Small intestine (tissue), 16 donors: ENCODE data around the gene RASL11B. TPM values are rescaled to one million over a fixed set of nuclear protein-coding genes. Genes with fewer than 3 reads are reported as not detected.

Source experiments
- DNase-seq, 2 donors: peaks; one replicate each; pipeline versions ENCODE4 v3.0.0 to v3.0.0-alpha.2; 2013
- FAIRE-seq: peaks from 2 replicates; lab custom pipeline; 2012; peaks lifted over from hg19 to GRCh38; lab: Jason Lieb, UNC
- H3K27ac ChIP-seq, 3 donors: one replicate each; pipeline ENCODE4 v1.5.1; 2013; ENCODE audit warnings: low read length in 2 of 3, mild to moderate bottlenecking in 2 of 3, control low read depth in 1 of 3, inconsistent platforms in 1 of 3, low read depth in 1 of 3, moderate library complexity in 1 of 3
- H3K27me3 ChIP-seq, 3 donors: one replicate each; pipeline ENCODE4 v1.6.1; 2013; ENCODE audit warnings: low read length in 3 of 3, inconsistent platforms in 1 of 3; ENCODE audit not compliant: control insufficient read depth in 3 of 3, insufficient read depth in 3 of 3
- H3K36me3 ChIP-seq, 3 donors: one replicate each; pipeline ENCODE4 v1.6.1; 2013; ENCODE audit warnings: low read length in 3 of 3, inconsistent platforms in 1 of 3, low read depth in 1 of 3, mild to moderate bottlenecking in 1 of 3, moderate library complexity in 1 of 3; ENCODE audit not compliant: control insufficient read depth in 3 of 3, insufficient read depth in 2 of 3
- H3K4me1 ChIP-seq, 3 donors: one replicate each; pipeline ENCODE4 v1.6.1; 2013; ENCODE audit warnings: low read length in 2 of 3, inconsistent platforms in 1 of 3, low read depth in 1 of 3, mild to moderate bottlenecking in 1 of 3, moderate library complexity in 1 of 3; ENCODE audit not compliant: control insufficient read depth in 3 of 3, insufficient read depth in 2 of 3
- H3K4me3 ChIP-seq, 3 donors: one replicate each; pipeline ENCODE4 v1.5.1; 2013; ENCODE audit warnings: low read length in 3 of 3, control low read depth in 1 of 3, inconsistent platforms in 1 of 3, low read depth in 1 of 3, mild to moderate bottlenecking in 1 of 3, moderate library complexity in 1 of 3
- H3K9me3 ChIP-seq, 2 donors: one replicate each; pipeline ENCODE4 v1.6.1; 2013; ENCODE audit warnings: low read depth in 1 of 2, low read length in 1 of 2; ENCODE audit not compliant: control insufficient read depth in 2 of 2, insufficient read depth in 1 of 2
- whole genome bisulfite sequencing, 3 donors: extraction: QIAGEN DNeasy Blood & Tissue Kit; methylation state at CpG; one replicate each; pipeline ENCODE4 v1.1.7; 2013; 5-methylcytosine and 5-hydroxymethylcytosine counted together
- long read RNA-seq, 10 donors: transcript quantifications; one replicate each; lab custom pipeline, GENCODE V29; 2026
- polyA plus RNA-seq, 4 donors: library from polyadenylated mRNA; stranded (reverse) in 3 of 4; unstranded in 1 of 4; fragments of 200-250 nt in 3 of 4; fragments of 120-200 nt in 1 of 4; gene quantifications; one replicate each; pipeline versions ENCODE4 v1.2.1 to v1.2.3, GENCODE V29; 2013
- donor health status: healthy with polysubstance abuse.
- donor health status: control.
- donor health status: control.
- donor health status: Bipolar disorder and iron deficiency.
- donor health status: healthy.

The RASL11B gene, protein sequence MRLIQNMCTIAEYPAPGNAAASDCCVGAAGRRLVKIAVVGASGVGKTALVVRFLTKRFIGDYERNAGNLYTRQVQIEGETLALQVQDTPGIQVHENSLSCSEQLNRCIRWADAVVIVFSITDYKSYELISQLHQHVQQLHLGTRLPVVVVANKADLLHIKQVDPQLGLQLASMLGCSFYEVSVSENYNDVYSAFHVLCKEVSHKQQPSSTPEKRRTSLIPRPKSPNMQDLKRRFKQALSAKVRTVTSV
- polyA plus RNA-seq, result 1 to 10 TPM in 1 of 4 donors, under 1 TPM in 1, not detected in 2; 0.60 to 1.4 TPM
- long read RNA-seq, donor 1, partial matches to known transcripts, result 0 of 2 reads
- long read RNA-seq, donor 1, other reads (novel, unspliced or antisense), result 0 of 2 reads
- long read RNA-seq, donor 2, result 0 reads
- long read RNA-seq, donor 3, partial matches to known transcripts, result 0 of 1 reads
- long read RNA-seq, donor 3, other reads (novel, unspliced or antisense), result 0 of 1 reads
- long read RNA-seq, donor 4, result 0 reads
- long read RNA-seq, donor 5, result 0 reads
- long read RNA-seq, donor 6, partial matches to known transcripts, result 0 of 1 reads
- long read RNA-seq, donor 6, other reads (novel, unspliced or antisense), result 0 of 1 reads
- long read RNA-seq, donor 7, result 0 reads
- long read RNA-seq, donor 8, partial matches to known transcripts, result 0 of 1 reads
- long read RNA-seq, donor 8, other reads (novel, unspliced or antisense), result 0 of 1 reads
- long read RNA-seq, donor 9, result 0 reads
- long read RNA-seq, donor 10, transcript RASL11B-201 (4 exons, 1,995 nt), result major isoform, 6 of 6 reads
- long read RNA-seq, donor 10, partial matches to known transcripts, result 0 of 6 reads
- long read RNA-seq, donor 10, other reads (novel, unspliced or antisense), result 0 of 6 reads

DNA sequence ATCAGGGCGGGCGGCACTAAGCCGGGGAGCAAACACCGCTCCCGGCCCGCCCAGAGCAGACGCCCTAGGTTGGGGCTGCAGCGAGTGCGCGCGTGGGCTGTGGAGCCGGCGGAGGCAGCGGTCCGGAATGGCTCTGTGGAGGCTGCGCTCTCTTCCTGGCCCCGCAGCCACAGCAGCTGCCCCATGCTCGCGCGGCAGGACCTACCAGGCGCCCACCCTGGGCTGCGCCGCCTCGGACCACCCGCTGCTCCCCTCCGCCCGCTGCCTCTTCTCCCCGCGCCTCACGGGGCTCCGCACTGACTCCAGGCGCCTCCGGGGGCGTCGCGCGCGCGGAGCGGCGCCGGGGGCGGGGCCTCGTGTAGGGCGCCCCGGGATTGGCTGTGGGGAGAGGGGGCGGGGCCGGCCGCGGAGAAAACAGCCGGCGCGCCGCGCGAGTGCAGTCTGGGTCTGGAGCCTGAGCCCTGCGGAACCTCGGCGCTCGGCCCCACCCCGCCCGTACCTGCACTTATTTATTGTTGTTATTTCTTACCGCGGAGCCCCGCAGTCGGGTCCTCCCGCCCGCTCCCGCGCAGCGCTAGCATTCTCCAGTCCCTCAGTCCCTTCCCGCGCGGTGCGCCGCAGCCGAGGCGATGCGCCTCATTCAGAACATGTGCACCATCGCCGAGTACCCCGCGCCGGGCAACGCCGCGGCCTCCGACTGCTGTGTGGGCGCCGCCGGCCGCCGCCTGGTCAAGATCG lies at the start of gene RASL11B:
RASL11B (plus strand) TSS at position 439 of the 738 bp plus-strand sequence; CDS start at position 630, 191 bp downstream.
- H3K36me3 ChIP-seq, result peaks cover 0 to 3% (median 0%) of the 10 kb centered on the region in 3 donors
- DNase-seq, result peak; percentile 74 to 93
- 0 to 1% (median 1%) methylated on average over 80 to 94 of the region's 94 CpGs for WGBS, 3 donors
- no peak for FAIRE-seq
- peak within 1 kb of the TSS in 1 of 3 donors; percentile 21 for H3K27ac ChIP-seq
- H3K4me1 ChIP-seq, result peaks cover 2 to 16% (median 4%) of the 10 kb centered on the region in 3 donors
- peaks cover 0 to 14% (median 7%) of the 10 kb centered on the region in 3 donors for H3K27me3 ChIP-seq
- peak within 1 kb of the TSS; percentile 32 to 56 (median 45) for H3K4me3 ChIP-seq
- peaks cover 0 to 9% of the 10 kb centered on the region in 2 donors for H3K9me3 ChIP-seq

DNA sequence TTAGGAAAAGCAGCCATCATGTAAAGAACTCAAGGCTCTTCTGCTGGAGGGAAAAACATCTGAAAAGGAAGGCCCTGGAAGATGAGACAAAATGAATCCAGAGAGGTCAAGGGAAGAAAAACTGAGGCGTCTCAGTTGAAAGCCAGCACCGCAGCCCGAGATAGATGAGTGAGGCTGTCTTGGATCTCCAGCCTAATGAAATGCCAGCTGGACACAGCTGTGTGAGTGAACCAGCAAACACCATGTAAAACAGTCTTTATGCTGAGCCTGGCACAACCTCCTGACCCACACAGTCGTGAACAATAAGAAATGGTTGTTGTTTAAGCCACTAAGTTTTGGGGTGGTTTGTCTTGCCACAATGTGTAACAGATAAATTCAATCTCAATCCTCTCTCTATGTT lies 48.6 kb upstream of the RASL11B start:
- no peaks in the 10 kb centered on the region for H3K36me3 ChIP-seq
- no peaks in the 10 kb centered on the region for H3K4me1 ChIP-seq
- H3K9me3 ChIP-seq, result no peaks in the 10 kb centered on the region
- DNase-seq, result no peak
- 65 to 94% (median 85%) methylated on average over 4 of the region's 4 CpGs for WGBS, 3 donors
- no peak overlapping the region for H3K27ac ChIP-seq
- no peaks in the 10 kb centered on the region for H3K27me3 ChIP-seq
- FAIRE-seq, result no peak
- H3K4me3 ChIP-seq, result no peak overlapping the region

DNA sequence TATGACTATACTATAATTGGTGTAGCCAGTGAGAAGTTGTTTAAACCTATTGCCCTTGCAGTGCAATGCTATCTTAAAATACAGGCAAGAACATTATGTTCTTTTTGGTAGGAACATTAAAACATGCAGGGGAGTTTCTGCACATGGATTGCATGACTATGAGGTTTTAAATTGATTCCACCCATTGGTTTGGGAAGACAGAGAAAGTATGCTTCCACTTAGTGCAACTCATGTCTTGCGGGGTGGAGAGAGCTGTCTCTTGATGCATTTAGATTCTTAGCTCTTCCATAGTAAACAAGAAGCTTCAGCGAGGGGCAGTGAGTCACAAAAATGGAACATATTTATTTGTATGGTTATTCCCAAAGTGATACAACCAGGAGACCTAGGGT lies 39.5 kb upstream of the RASL11B start:
- H3K9me3 ChIP-seq, result no peaks in the 10 kb centered on the region
- no peak for FAIRE-seq
- no peaks in the 10 kb centered on the region for H3K27me3 ChIP-seq
- H3K4me1 ChIP-seq, result no peaks in the 10 kb centered on the region
- no peak for DNase-seq
- H3K4me3 ChIP-seq, result no peak overlapping the region
- H3K27ac ChIP-seq, result peak overlapping the region in 1 of 3 donors; percentile 56
- no peaks in the 10 kb centered on the region for H3K36me3 ChIP-seq
- 46 to 96% (median 90%) methylated on average over 2 of the region's 2 CpGs for WGBS, 3 donors

- Histone ChIP-seq H3K27me3 (no peaks in the 10 kb centered on the region), H3K4me3 (no peak overlapping the region), H3K9me3 (no peaks in the 10 kb centered on the region), H3K4me1 (no peaks in the 10 kb centered on the region), H3K36me3 (no peaks in the 10 kb centered on the region), H3K27ac (peak overlapping the region in 1 of 3 donors; percentile 63)
- no peak for FAIRE-seq
- 73 to 78% (median 75%) methylated on average over 5 of the region's 5 CpGs for WGBS, 3 donors
- no peak for DNase-seq
Measured at GRCh38 chr4:52822972-52823701, 39.0 kb upstream of the RASL11B start.

GRCh38 chr4:52823702-52824092 lies 38.4 kb upstream of the RASL11B start:
- DNase-seq (no peak), FAIRE-seq (no peak)
- no peaks in the 10 kb centered on the region for H3K36me3 ChIP-seq
- 54 to 73% (median 71%) methylated on average over 1 of the region's 1 CpG for WGBS, 3 donors
- H3K4me3 ChIP-seq, result no peak overlapping the region
- H3K27me3 ChIP-seq, result no peaks in the 10 kb centered on the region
- peak overlapping the region in 1 of 3 donors; percentile 63 for H3K27ac ChIP-seq
- no peaks in the 10 kb centered on the region for H3K9me3 ChIP-seq
- no peaks in the 10 kb centered on the region for H3K4me1 ChIP-seq

- no peak for FAIRE-seq
- WGBS, 3 donors, result 93 to 97% (median 94%) methylated on average over 6 of the region's 6 CpGs
- no peaks in the 10 kb centered on the region for H3K27me3 ChIP-seq
Measured at GRCh38 chr4:52824270-52824602, 37.9 kb upstream of the RASL11B start.

GRCh38 chr4:52824603-52825459 lies 37.3 kb upstream of the RASL11B start:
- Histone ChIP-seq H3K27me3 (no peaks in the 10 kb centered on the region), H3K9me3 (no peaks in the 10 kb centered on the region), H3K36me3 (no peaks in the 10 kb centered on the region), H3K4me1 (no peaks in the 10 kb centered on the region), H3K27ac (no peak overlapping the region), H3K4me3 (no peak overlapping the region)
- DNase-seq (peak in 1 of 2 donors; percentile 14), FAIRE-seq (no peak)
- WGBS, 3 donors, result 62 to 72% (median 64%) methylated on average over 12 of the region's 12 CpGs

More at GRCh38 chr4:52824270-52824602, 37.9 kb upstream of the RASL11B start:
- no peak for DNase-seq
- Histone ChIP-seq H3K4me1 (no peaks in the 10 kb centered on the region), H3K4me3 (no peak overlapping the region), H3K36me3 (no peaks in the 10 kb centered on the region), H3K9me3 (no peaks in the 10 kb centered on the region), H3K27ac (no peak overlapping the region)
